Activated CD4-positive, CD25-positive, alpha-beta regulatory T cell treated with anti-CD3 and anti-CD28 coated beads, Interleukin-2, amount 50 U/mL, for 24 hours (primary cell): ENCODE data around the gene TYK2.
"Not testable (repeated sequence)": the region's sequence is repeated elsewhere in the genome, so short reads cannot be mapped to it uniquely, and the experiment has no call there.

ENCODE experiments used
- ATAC-seq, 2 donors: fragments of 150-1000 bp; cut with Tn5 transposase; one replicate each; pipeline ENCODE4 v1.10.0; 2021; ENCODE audit warnings: mild to moderate bottlenecking in 1 of 2, moderate library complexity in 1 of 2

TYK2 gene

GRCh38 chr19:10407096-10407495, 26.7 kb upstream of the TYK2 start:
- no peak for ATAC-seq

- ATAC-seq = no peak
These were observed 25.8 kb upstream of the TYK2 start for GRCh38 chr19:10406191-10406590.

DNA sequence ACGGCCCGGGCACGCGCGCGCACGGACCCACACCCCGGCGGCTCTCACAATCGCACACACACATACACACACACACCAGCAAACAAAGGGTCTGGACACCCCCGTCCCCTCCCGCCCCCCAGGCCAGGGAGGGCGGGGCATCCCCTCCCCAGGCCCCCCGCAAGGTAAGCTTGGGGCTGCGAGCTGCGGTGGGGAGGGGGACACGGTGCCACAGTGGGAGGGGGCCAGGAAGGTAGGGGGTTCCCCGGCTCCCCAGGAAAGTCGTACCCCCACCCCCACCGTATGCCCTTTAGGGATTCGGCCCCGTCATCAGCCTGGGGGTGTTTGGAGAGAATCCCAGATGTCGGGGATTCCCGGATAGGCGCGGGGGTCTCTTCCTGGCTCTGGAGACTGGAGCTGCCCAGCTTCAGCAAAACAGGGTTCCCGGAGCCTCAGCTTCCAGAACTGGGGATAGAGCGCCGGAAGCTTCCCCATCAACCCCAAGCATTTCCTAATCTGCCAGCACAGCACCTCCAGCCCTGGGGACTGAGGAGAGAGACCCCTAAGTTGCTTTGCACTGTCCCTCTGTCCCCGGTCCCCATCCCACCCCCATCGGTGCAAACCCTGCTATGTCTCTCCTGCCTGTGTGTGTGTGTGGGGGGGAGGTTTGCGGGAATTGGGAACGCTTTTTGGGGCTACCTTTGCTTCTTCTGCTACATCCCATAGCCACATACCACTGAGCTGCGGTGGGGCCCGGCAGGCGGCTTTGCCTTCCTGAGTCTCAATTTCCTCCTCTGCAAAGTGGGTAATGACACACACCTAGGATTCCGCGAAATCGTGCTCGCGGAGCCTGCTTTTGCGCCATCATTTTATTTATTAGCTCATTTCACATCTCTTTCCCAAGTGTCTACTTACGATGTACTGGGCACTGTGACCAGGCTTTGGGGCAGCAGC, 24.8 kb upstream of the TYK2 start:
- ATAC-seq = no peak

DNA sequence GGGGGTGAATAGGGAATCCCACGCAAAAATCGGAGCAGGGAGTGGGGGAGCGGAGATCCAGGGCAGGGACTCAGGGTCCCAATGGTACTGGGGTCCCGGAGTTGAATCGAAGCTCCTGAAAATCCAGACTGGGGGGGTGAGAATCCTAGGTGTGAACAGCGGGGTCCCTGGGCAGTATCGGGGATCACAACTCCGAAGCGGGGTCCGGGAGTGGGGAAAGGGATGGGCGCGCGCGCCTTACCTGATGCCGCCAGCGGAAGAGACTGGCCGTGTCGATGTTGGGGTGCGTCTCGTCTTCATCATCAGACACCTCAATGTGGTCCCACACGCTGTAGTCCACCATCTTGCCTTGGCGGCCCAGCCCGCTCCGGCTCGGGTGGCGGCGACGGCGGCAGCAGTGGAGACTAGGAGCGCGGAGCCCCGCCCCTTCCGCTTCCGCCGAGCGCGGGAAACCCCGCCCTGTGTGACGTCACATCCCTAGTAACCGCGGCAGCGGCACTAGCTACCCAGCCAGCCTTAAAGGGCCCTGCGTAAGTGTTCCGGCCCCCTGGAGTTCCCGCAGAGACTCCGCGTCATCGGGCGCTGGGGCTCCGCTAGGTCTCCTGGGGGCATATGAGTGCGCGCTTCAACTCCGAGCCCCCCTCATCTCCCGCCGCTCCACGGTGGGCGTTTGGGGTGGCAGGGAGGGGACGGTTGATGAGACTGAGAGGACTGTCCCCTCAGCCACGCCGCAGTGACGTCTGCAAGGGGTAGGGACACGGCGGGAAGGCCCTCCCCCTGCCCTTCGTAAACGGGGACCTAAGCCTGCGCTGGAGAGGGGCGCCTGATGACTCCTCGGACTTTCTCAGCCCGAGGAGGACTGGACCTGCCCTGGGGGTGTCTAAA, 23.0 kb upstream of the TYK2 start, which contains the start of gene CDC37:
TSS of gene CDC37 (minus strand) at position 406 of the 885 bp plus-strand sequence. CDS start at position 343, 63 bp downstream.
- peak; percentile 85 to 86 for ATAC-seq

- ATAC-seq = no peak
These were observed 22.2 kb upstream of the TYK2 start for GRCh38 chr19:10402441-10403038.

DNA sequence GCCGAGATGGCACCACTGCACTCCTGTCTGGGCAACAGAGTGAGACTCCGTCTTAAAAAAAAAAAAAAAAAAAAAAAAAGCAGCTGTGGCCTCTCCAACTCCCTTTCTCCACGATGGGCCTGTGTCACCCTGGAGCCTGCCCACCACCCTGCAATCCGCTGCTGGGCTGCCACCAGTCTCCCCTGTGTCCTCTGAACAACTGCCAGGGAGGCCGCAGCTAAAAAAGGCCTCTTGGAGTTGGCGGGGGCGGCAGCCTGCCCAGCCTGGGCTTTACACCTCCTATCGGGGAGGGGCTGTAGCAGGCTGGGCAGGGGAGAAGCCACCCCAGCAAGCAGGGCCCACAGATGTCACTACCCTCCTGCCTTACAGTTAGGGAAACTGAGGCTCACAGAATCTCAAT, 19.5 kb upstream of the TYK2 start:
- ATAC-seq = no peak

DNA sequence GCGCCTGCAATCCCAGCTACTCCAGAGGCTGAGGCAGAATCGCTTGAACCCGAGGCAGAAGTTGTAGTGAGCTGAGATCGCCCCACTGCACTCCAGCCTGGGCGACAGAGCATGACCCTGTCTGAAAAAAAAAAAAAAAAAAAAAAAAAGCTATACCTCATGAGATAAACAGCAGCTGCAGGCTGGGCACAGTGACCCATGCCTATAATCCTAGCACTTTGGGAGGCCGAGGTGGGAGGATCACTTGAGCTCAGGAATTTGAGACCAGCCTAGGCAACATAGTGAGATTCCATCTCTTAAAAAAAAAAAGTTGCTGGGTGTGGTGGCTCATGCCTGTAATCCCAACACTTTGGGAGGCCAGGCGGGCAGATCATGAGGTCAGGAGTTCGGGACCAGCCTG, 19.0 kb upstream of the TYK2 start:
- ATAC-seq = not testable (repeated sequence)

DNA sequence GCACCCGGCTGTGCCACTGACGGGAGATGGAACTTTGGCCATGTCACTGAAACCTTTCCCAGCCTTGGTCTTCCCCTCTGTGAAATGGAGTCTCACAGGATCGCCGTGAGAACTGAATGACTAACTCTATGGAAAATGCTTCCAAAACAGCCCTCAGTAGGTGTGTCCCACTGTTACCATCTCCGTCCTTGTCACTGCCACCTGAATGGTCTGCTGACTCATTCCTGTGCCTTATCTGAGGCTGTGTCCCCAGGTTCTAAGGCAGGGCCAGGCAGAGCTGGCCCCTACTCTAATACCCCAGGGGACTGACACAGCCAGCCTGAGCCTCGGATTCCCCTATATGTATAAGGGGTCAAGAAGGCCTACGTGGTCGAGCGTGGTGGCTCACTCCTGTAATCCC, 18.4 kb upstream of the TYK2 start:
- ATAC-seq = no peak

DNA sequence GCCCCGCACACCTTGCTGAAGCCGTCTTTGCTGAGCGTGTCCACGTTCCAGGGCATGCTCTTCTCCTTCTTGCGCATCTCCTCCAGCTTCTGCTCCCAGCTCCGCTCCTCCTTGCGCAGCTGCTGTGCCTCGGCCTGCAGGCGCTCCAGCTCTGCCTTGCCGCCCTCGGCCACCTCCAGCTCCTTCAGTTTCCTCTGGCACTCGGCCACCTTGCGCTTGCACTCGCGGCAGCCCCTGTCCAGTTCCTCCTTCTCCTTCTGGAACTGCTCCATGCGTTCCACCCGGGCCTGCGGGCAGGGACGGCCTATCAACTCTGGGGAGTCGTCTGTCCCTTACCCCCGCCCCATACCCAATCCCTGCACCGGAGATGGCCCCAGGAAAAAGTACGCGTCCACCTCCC, 15.5 kb upstream of the TYK2 start:
- ATAC-seq = no peak

- ATAC-seq = no peak
These were observed 15.1 kb upstream of the TYK2 start for GRCh38 chr19:10395436-10395835.

DNA sequence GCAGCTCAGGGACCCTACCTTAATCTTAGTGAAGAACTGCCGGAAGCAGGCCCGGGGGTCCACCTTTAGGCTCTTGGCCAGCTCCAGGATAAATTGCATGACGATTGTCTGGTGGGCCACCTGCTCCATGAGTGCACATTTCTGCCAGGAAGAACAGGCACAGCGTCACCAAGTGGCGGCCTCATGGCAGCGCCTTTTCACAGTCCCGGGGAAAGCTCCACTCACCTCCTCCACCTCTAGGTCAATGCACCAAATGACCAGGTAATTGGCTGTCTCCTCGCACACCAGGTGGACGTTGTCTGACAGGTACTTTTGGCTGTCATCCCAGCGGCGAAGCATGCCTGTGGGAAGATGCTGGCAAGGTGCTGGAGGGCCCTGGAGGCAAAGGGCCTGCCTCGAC, 14.6 kb upstream of the TYK2 start:
- no peak for ATAC-seq

- no peak for ATAC-seq
These were observed 12.8 kb upstream of the TYK2 start for GRCh38 chr19:10393137-10393536.

GRCh38 chr19:10392120-10392519, 11.7 kb upstream of the TYK2 start:
- no peak for ATAC-seq

- ATAC-seq = peak; percentile 52 to 54
These were observed 10.4 kb upstream of the TYK2 start for GRCh38 chr19:10390652-10391286.

DNA sequence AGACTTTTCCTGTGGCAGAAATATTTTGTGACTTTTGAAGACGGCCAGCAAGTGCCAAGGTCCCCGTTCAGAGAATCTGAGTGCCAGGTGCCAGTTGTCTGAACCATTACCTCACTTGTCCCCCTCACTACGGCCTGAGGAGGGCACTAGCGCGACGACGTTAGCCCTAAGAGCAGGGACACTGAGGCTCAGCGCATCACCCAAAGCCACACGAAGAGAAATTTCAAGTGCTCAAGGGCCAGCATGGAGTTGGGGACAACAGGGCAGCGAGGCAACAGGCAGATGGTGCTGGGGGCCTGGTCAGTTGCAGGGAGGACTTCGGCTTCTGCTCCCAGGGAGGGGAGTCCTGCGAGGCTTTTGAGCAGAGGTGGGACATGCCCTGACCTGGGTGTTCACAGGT, 9.5 kb upstream of the TYK2 start:
- ATAC-seq = no peak

GRCh38 chr19:10388957-10389356, 8.6 kb upstream of the TYK2 start:
- peak; percentile 48 to 59 for ATAC-seq

GRCh38 chr19:10384580-10384979, 4.2 kb upstream of the TYK2 start:
- no peak for ATAC-seq

DNA sequence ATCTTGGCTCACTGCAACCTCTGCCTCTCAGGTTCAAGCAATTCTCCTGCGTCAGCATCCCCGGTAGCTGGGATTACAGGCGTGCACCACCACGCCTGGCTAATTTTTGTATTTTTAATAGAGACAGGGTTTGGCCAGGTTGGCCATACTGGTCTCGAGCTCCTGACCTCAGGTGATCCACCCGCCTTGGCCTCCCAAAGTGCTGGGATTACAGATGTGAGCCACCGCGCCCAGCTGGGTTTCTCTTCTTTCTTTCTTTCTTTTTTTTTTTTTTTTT, 2.8 kb upstream of the TYK2 start:
- not testable (repeated sequence) for ATAC-seq

DNA sequence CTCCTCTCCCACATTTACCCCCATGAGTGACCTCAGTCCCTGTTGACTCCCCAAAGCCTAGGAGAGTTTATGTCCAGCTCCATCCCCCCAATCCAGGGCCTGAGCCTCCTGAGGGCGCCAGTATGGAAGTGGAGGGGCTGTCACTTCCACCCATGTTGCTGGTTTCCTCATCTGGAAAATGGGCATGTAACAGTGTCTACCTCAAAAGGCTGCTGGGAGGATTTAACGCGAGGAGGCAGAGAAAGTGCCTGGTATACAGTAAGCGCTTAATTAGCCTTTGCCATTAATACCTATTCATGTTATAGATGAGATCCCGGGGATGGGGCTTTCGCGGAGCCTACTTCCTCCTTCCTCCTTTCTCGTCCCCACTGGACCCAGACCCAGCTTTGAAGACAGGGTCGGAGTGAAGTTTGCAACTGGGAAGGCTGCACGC, 476 bp downstream of the TYK2 start:
- no peak for ATAC-seq

- no peak for ATAC-seq
These were observed 2.2 kb downstream of the TYK2 start for GRCh38 chr19:10378124-10378523.

- ATAC-seq = not testable (repeated sequence)
These were observed 3.2 kb downstream of the TYK2 start for GRCh38 chr19:10377140-10377640.

GRCh38 chr19:10374931-10375330, 5.4 kb downstream of the TYK2 start:
- no peak for ATAC-seq

DNA sequence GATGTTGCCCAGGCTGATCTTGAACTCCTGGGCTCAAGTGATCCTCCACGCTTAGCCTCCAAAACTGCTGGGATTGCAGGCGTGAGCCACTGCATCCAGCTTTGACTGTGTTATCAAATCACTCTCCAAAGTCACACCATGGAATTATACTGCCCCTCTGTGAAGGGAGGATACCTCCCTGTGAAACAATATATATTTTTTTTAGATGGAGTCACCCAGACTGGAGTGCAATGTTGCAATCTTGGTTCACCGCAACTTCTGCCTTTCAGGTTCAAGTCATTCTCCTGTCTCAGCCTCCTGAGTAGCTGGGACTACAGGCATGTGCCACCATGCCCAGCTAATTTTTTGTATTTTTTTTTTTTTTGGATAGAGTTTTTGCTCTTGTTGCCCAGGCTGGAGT, 7.7 kb downstream of the TYK2 start:
- ATAC-seq = no peak
